Measurements from ENCODE around the gene SLC17A5. TPM values are rescaled to one million over a fixed set of nuclear protein-coding genes. Genes with fewer than 3 reads are reported as not detected.

The SLC17A5 gene
- total RNA-seq, 2 donors from 2014 or later: 4.8 to 6.4 TPM

DNA sequence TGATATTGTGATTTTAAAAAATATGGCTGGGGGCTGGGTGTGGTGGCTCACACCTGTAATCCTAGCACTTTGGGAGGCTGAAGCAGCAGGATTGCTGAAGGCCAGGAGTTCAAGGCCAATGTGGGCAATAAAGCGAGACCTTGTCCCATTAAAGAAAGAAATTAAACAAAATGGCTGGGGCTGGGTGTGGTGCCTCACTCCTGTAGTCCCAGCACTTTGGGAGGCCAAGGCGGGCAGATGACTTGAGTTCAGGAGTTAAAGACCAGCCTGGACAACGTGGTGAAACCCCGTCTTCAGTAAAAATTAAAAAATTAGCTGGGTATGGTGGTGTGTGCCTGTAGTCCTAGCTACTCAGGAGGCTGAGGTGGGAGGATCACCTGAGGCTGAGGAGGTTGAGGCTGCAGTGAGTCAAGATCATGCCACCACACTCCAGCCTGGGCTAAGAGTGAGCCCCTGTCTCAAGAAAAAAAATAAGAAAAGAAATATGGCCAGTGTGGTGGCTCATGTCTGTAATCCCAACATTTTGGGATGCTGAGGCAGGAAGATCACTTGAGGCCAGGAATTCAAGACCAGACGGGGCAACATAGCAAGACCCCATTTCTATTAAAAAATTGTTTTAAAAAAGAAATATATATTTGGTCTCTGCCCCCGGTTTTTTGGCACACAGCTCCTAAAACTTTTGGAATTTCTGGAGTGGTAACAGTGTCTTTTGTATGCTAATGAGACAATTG, 39.8 kb downstream of the SLC17A5 start:
- H3K9me3 Mint-ChIP-seq: no peaks in the 10 kb centered on the region

DNA sequence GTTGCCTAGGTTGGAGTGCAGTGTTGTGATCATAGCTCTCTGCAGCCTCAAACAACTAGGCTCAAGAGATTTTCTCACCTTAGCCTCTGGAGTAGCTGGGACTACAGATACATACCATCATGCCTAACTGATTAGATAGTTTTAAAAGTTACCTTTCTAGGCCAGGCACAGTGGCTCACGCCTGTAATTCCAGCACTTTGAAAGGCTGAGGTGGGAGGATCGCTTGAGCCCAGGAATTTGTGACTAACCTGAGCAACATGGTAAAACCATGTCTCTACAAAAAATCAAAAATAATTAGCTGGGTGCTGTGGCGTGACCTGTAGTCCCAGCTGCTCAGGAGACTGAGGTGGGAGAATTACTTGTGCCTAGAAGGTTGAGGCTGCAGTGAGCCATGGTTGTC, 41.2 kb downstream of the SLC17A5 start:
- Mint-ChIP-seq H3K9me3 (no peaks in the 10 kb centered on the region), H3K4me1 (peaks cover 5% of the 10 kb centered on the region), H3K36me3 (ENCODE audit: low read depth) (peaks cover 67% of the 10 kb centered on the region), H3K27ac (no peak overlapping the region), H3K4me3 (no peak overlapping the region), H3K27me3 (no peaks in the 10 kb centered on the region)
- ATAC-seq (replicated peaks): no peak

More for the DNA sequence above, 39.8 kb downstream of the SLC17A5 start:
- Mint-ChIP-seq H3K4me1 (peaks cover 5% of the 10 kb centered on the region), H3K27me3 (no peaks in the 10 kb centered on the region), H3K36me3 (ENCODE audit: low read depth) (peaks cover 64% of the 10 kb centered on the region), H3K4me3 (no peak overlapping the region), H3K27ac (no peak overlapping the region)
- no peak for ATAC-seq (replicated peaks)

DNA sequence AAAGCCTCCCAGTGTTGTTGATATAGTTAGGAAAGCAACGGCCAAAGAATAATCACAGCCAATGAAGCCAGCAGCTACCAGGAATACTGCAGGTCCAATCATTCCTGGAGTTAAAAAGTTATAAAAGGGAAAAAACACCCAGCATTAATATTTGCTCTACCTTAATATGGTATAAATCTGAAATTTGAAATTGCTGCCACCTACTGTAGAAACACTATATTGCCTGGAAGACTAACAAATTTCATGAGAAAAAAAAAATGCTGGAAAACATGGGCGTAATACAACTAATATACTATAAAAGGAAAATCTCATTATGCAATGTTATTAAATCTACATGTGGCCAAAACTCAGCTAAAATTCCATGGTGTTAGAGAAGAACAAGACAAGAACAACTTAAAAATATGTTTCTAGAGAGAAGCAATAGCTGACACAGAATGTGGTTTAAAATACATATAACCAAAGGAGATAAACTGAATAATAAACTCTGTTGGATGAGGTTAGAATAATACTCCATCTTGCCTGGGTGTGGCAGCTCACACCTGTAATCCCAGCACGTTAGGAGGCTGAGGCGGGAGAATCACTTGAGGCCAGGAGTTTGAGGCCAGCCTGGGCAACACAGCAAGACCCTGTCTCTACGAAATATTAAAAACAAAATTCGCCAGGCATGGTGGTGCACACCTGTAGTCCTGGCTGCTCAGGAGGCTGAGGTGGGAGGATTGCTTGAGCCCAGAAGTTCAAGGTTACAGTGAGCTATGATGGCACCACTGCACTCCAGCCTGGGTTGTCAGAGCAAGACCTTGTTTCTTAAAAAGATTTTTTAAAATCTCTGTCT, 43.1 kb downstream of the SLC17A5 start:
- Mint-ChIP-seq H3K4me1 (peaks cover 5% of the 10 kb centered on the region), H3K27me3 (no peaks in the 10 kb centered on the region), H3K36me3 (ENCODE audit: low read depth) (peaks cover 67% of the 10 kb centered on the region), H3K9me3 (no peaks in the 10 kb centered on the region), H3K4me3 (no peak overlapping the region), H3K27ac (peak overlapping the region; percentile 42)
- ATAC-seq (replicated peaks): no peak

DNA sequence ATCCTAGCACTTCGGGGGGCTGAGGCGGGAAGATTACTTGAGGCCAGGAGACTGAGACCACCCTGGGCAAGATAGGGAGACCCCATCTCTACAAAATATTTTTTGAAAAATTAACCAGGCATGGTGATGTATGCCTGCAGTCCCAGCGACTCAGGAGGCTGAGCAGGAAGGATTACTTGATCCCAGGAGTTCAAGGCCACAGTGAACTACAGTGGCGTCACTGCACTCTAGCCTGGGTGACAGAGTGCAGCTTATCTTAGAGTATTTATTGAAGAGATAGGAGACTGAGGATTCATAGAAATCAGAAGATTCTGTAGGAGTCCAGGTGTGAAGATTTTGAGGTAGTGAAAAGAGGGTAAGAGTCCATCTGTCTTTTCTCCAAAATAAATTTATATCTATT, 45.0 kb downstream of the SLC17A5 start:
- no peaks in the 10 kb centered on the region for H3K27me3 Mint-ChIP-seq
- H3K4me3 Mint-ChIP-seq: no peak overlapping the region
- peaks cover 5% of the 10 kb centered on the region for H3K4me1 Mint-ChIP-seq
- no peaks in the 10 kb centered on the region for H3K9me3 Mint-ChIP-seq
- H3K27ac Mint-ChIP-seq: peak overlapping the region; percentile 54
- peaks cover 62% of the 10 kb centered on the region for H3K36me3 Mint-ChIP-seq (ENCODE audit: low read depth)
- no peak for ATAC-seq (replicated peaks)

DNA sequence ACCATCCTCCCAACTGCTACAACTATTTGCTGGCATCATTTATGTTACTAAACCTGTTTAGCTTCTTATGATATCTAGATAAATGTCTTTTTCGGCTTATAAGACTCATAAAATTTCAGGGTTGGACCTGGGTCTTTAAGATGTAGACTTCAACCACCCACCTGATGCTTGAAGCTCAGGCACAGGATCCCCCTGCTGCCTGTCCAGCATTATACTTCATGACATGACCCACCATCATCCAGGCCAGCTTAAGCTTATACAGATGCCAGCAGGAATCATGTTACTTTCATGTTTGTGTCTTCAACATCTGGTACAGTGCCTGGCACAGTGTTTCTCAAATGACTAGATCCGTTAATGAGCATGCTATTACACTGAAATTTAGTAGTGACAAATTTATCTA, 47.4 kb downstream of the SLC17A5 start:
- peaks cover 57% of the 10 kb centered on the region for H3K36me3 Mint-ChIP-seq (ENCODE audit: low read depth)

DNA sequence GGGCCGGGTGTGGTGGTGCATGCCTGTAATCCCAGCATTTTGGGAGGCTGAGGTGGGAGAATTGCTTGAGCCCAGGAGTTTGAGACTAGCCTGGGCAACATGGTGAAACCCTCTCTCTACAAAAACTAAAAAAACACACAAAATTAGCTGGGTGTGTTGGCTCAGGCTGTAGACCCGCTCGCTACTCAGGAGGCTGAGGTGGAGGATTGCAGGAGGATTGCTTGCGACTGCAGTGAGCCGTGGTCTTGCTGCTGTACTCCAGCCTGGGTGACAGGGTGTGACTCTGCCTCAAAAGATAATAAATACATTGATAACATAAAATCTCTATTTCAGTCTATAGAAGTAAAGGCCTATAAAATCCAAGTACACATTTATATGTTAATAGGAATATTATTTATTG, 49.3 kb downstream of the SLC17A5 start:
- Mint-ChIP-seq H3K27ac (peak overlapping the region; percentile 71), H3K4me3 (no peak overlapping the region), H3K9me3 (no peaks in the 10 kb centered on the region), H3K36me3 (ENCODE audit: low read depth) (peaks cover 55% of the 10 kb centered on the region), H3K27me3 (no peaks in the 10 kb centered on the region), H3K4me1 (no peaks in the 10 kb centered on the region)
- ATAC-seq (replicated peaks): no peak

More for the DNA sequence above, 47.4 kb downstream of the SLC17A5 start:
- no peaks in the 10 kb centered on the region for H3K27me3 Mint-ChIP-seq
- H3K4me1 Mint-ChIP-seq: peaks cover 5% of the 10 kb centered on the region
- H3K4me3 Mint-ChIP-seq: no peak overlapping the region
- H3K27ac Mint-ChIP-seq: no peak overlapping the region
- no peaks in the 10 kb centered on the region for H3K9me3 Mint-ChIP-seq
- ATAC-seq (replicated peaks): no peak

DNA sequence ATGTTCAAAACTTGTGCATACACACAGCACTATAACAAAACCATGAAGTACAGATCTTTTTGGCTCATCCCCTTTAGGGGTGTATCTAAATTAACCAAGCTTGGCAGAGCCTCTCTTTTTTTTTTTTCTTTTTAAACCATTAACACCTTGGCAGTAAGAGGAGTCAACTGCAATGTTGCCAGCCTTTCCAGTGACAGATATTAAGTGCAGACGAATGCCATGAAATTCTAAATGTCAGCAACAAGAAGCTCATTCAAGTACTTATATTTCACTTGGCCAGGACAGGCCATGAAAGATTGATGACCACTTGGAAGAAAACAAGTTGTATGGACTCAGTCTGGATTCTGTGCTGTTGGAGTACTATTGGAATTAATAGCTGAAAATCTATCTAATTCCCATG, 49.8 kb downstream of the SLC17A5 start:
- Mint-ChIP-seq H3K4me3 (no peak overlapping the region), H3K4me1 (no peaks in the 10 kb centered on the region), H3K27ac (peak overlapping the region; percentile 71), H3K27me3 (no peaks in the 10 kb centered on the region), H3K36me3 (ENCODE audit: low read depth) (peaks cover 55% of the 10 kb centered on the region), H3K9me3 (no peaks in the 10 kb centered on the region)
- no peak for ATAC-seq (replicated peaks)

DNA sequence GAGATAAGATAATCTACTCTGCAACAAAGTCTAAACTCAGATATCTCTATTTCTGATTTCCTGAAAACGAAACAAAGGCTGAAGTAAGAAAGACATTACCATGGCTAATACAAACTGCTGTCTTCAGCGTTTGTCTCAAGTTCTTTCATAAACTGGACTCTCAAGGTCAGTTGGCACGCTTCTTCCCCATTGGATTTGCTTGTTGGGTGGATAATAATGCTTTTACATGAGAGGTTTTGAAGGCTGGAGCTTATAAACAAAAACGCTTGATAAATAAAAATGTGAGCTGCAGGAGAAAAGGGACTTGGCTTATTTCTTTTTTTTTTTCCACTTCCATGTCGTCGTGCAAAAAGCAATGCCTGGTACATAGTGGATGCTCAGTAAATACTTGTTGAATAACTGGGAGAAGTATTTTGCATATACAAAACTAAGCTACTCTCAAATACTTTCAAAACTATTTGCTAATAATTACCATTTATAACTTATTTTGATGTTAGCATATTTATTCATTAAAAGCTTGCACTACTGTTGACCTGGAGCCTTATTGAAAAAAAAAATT, 67.3 kb downstream of the SLC17A5 start:
- Mint-ChIP-seq H3K27me3 (no peaks in the 10 kb centered on the region), H3K9me3 (no peaks in the 10 kb centered on the region), H3K4me3 (peak overlapping the region; percentile 92), H3K27ac (peak overlapping the region; percentile 98), H3K4me1 (peaks cover 18% of the 10 kb centered on the region), H3K36me3 (ENCODE audit: low read depth) (peaks cover 9% of the 10 kb centered on the region)
- ATAC-seq (replicated peaks): no peak

DNA sequence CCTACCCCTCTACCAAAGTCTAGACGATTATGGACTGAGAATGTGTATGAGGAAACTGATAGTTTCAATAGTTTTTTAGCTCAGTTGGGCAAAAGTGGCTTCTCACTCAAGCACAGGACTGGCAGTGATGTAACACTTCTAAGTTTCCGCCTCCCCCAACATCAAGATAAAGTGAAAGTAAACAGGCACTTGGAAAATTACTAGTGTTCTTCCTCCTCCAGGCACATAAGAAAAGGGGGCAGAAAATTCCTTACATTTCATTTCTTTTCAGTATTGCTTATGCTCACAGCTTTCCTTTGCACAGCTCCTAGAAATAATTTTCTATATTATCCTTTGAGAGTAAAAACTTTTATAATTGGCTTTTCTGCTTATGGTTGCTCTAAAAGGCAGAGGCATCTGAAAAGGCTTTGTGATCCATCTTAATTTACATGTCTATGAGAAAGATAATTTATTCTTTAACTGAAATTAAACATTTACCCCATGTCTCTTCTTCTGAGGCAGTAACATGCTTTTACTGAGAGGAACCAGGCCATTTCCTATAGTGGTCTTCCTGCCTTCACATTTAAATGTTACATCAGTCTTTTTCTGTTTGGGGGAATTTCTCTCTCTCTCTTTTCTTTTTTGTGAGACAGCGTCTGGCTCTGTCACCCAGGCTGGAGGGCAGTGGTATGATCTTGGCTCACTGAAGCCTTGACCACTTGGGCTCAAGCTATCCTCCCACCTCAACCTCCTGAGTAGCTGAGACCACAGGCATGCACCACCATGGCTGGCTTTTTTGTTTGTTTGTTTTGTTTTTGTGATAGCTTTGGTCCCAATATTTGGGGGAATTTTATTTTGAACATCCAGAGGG, 68.0 kb downstream of the SLC17A5 start:
- ATAC-seq (replicated peaks): peak; percentile 72
- Mint-ChIP-seq H3K27ac (peak overlapping the region; percentile 98), H3K9me3 (no peaks in the 10 kb centered on the region), H3K36me3 (ENCODE audit: low read depth) (peaks cover 9% of the 10 kb centered on the region), H3K27me3 (no peaks in the 10 kb centered on the region), H3K4me3 (peak overlapping the region; percentile 92), H3K4me1 (peaks cover 20% of the 10 kb centered on the region)

DNA sequence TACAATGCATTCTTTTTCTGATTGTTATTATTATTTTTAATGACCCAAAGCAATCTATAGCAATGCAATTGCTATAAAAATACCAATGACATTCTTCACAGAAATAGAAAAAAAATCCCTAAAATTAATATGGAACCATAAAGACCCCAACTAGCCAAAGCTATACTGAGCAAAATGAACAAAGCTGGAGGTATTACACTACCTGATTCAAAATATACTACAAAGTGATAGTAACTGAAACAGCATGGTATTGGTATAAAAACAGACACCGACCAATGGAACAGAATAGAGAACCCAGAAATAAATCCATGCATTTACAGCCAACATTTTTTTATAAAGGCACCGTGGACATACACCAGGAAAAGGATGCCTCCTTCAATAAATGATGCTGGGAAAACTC, 72.5 kb downstream of the SLC17A5 start:
- ATAC-seq (replicated peaks): no peak
- Mint-ChIP-seq H3K4me1 (peaks cover 17% of the 10 kb centered on the region), H3K9me3 (peaks cover 2% of the 10 kb centered on the region), H3K27me3 (no peaks in the 10 kb centered on the region), H3K4me3 (peak overlapping the region; percentile 76), H3K27ac (peak overlapping the region; percentile 95), H3K36me3 (ENCODE audit: low read depth) (peaks cover 9% of the 10 kb centered on the region)

DNA sequence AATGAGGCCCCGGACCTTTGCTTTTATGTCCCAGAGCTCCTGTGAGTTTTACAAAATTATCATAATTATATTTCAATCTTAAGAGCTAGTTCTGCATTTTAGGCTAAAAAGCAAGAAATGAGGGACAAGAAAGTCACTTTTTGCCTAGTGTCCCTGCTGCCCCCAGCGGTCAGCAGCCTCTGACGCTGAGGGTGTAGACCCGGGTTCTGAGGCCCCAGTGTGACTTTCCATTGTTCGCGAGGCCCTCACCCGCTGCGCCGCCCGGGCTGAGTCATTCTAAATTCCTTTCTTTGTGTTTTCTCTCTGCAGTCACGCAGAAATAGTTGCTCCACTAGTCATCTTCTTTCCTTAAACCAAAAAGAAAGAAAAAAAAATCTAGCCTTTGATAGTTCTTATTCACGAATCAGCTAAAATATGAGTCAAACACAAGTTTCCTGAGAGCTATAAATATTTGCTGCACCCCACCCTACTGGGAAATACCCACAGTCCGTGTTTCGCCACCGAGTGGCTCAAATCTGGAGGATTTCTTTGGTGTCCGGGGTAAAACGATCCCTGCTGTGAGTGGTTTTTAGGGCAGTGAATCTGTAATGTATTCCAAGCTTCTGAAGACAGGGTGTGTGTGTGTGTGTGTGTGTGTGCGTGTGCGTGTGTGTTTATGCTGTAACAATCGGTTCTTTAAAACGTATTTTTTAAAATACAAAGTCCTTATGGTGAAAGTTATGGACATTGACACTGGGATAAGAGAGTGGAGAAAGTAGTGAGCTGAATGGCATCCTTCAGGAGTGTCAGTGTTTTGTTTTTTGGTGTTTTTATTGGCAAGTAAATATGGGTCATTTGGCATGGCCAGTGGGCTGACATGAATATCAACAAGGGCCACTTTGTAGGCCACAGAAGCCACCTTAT, 73.3 kb downstream of the SLC17A5 start:
- H3K4me1 Mint-ChIP-seq: peaks cover 11% of the 10 kb centered on the region
- peaks cover 7% of the 10 kb centered on the region for H3K9me3 Mint-ChIP-seq
- no peaks in the 10 kb centered on the region for H3K27me3 Mint-ChIP-seq
- H3K27ac Mint-ChIP-seq: peak overlapping the region; percentile 95
- peak; percentile 94 for ATAC-seq (replicated peaks)
- H3K4me3 Mint-ChIP-seq: peak overlapping the region; percentile 76
- peaks cover 2% of the 10 kb centered on the region for H3K36me3 Mint-ChIP-seq (ENCODE audit: low read depth)

DNA sequence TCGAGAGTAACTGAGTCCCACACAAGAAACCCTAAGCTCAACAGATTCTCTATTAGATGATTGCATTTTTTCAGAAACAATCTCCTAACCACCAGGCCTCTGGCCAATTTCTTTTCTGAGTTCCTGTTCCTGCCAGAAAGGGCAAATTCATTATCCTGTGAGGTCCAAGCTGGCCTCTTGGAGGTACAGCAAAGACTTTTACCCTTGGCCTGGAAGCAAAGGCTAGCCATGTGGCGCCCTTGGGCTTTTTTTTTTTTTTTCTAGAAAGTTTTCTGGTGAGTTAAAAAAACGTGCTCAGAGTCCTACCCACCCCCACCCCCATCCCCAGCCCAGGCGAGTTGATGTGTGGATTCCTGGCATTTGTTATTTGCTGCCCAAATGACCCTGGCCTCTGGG, 73.9 kb downstream of the SLC17A5 start:
- no peaks in the 10 kb centered on the region for H3K27me3 Mint-ChIP-seq
- peak overlapping the region; percentile 95 for H3K27ac Mint-ChIP-seq
- peaks cover 7% of the 10 kb centered on the region for H3K9me3 Mint-ChIP-seq
- peak; percentile 4 for ATAC-seq (replicated peaks)
- peaks cover 6% of the 10 kb centered on the region for H3K4me1 Mint-ChIP-seq
- H3K4me3 Mint-ChIP-seq: peak overlapping the region; percentile 76
- no peaks in the 10 kb centered on the region for H3K36me3 Mint-ChIP-seq (ENCODE audit: low read depth)

DNA sequence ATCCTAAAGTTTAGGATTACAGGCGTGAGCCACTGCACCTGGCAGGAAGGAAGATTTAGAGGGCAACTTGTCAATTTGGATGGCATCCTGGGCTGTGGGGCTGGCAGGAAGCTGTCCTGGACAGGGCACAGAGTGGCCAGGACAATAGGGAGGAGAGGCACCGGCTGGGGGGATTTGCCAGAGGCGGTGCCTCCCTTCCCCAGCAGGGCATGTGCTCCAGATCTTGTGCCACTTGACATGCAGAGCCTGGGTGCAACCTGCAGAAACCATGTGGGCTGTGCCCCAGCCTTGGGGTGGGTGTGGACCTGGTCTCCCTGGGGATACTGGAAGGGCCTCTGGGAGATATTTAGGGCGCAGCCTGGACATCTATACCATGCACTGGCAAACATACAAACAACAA, 74.4 kb downstream of the SLC17A5 start:
- Mint-ChIP-seq H3K9me3 (peaks cover 7% of the 10 kb centered on the region), H3K27me3 (no peaks in the 10 kb centered on the region), H3K36me3 (ENCODE audit: low read depth) (no peaks in the 10 kb centered on the region), H3K4me1 (peaks cover 6% of the 10 kb centered on the region), H3K4me3 (peak overlapping the region; percentile 76), H3K27ac (peak overlapping the region; percentile 95)
- ATAC-seq (replicated peaks): no peak
